Uterus (tissue), 4 donors: ENCODE data around the gene PEPD. TPM values are rescaled to one million over a fixed set of nuclear protein-coding genes. Genes with fewer than 3 reads are reported as not detected.

Experiments
- DNase-seq, 2 donors: peaks; one replicate each; pipeline ENCODE4 v3.0.0-alpha.2; 2019 to 2020
- H3K27ac ChIP-seq, 2 donors: fragments of 200-600 bp; sonication (generic); 1 replicate in 1 of 2; 2 replicates in 1 of 2; pipeline ENCODE4 v1.5.1; 2016 to 2018
- H3K27me3 ChIP-seq, 2 donors: fragments of 200-600 bp; sonication (generic); one replicate each; pipeline ENCODE4 v1.5.1; 2018 to 2019; ENCODE audit warnings: control low read depth in 1 of 2
- H3K36me3 ChIP-seq, 2 donors: fragments of 200-600 bp; sonication (generic); one replicate each; pipeline ENCODE4 v1.5.1; 2019; ENCODE audit warnings: control low read depth in 1 of 2
- H3K4me1 ChIP-seq, 2 donors: fragments of 200-600 bp; sonication (generic); one replicate each; pipeline ENCODE4 v1.5.1; 2018 to 2019; ENCODE audit warnings: control low read depth in 1 of 2
- H3K4me3 ChIP-seq, 2 donors: fragments of 200-600 bp; sonication (generic); 1 replicate in 1 of 2; 2 replicates in 1 of 2; pipeline ENCODE4 v1.5.1; 2018 to 2019; ENCODE audit warnings: mild to moderate bottlenecking in 1 of 2
- H3K9me3 ChIP-seq, 2 donors: fragments of 200-600 bp; sonication (generic); one replicate each; pipeline ENCODE4 v1.5.1; 2019; ENCODE audit warnings: control low read depth in 1 of 2
- CTCF ChIP-seq, 4 experiments: fragments of 200-600 bp in 2 of 4; fragments of 450-650 bp in 2 of 4; sonication (generic) in 2 of 4; IDR thresholded peaks; one replicate each; pipeline ENCODE4 v1.5.1; 2016 to 2019; ENCODE audit warnings: antibody characterized with exemption in 4 of 4, mild to moderate bottlenecking in 2 of 4, moderate library complexity in 1 of 4
- POLR2A ChIP-seq, 2 donors: fragments of 450-650 bp; IDR thresholded peaks; one replicate each; pipeline ENCODE4 v1.6.1; 2016; ENCODE audit warnings: antibody characterized with exemption in 2 of 2, mild to moderate bottlenecking in 1 of 2, moderate library complexity in 1 of 2
- intact Hi-C: fragments of 100-400 bp; cut with DNase I; formaldehyde crosslinking; loops from one replicate; pipeline ENCODE4 v1.15.1; 2023; ENCODE audit warnings: low total_unique reads
- total RNA-seq, 4 donors: library from RNA; depleted of rRNA in 3 of 4; stranded (reverse); fragments of >200 nt in 3 of 4; gene quantifications; one replicate each; pipeline versions ENCODE4 v1.1.0 to v1.2.4, GENCODE V29; 2014 to 2023
- donor health status: DM: yes; HTN: yes; CAD: no.

Gene PEPD
- total RNA-seq, 4 donors from 2014 or later: 26.1 to 47.0 (median 37.9) TPM

- Histone ChIP-seq H3K9me3 (no peaks in the 10 kb centered on the region), H3K4me1 (no peaks in the 10 kb centered on the region), H3K4me3 (no peak overlapping the region), H3K27ac (no peak overlapping the region), H3K27me3 (no peaks in the 10 kb centered on the region), H3K36me3 (no peaks in the 10 kb centered on the region)
- DNase-seq: no peak
- no peak for TF ChIP-seq POLR2A (IDR thresholded peaks at IDR 0.05)
- no peak for TF ChIP-seq CTCF (IDR thresholded peaks at IDR 0.05)
- intact Hi-C loops: no loop called here
Observed at GRCh38 chr19:33497131-33497777, 24.3 kb downstream of the PEPD start.

DNA sequence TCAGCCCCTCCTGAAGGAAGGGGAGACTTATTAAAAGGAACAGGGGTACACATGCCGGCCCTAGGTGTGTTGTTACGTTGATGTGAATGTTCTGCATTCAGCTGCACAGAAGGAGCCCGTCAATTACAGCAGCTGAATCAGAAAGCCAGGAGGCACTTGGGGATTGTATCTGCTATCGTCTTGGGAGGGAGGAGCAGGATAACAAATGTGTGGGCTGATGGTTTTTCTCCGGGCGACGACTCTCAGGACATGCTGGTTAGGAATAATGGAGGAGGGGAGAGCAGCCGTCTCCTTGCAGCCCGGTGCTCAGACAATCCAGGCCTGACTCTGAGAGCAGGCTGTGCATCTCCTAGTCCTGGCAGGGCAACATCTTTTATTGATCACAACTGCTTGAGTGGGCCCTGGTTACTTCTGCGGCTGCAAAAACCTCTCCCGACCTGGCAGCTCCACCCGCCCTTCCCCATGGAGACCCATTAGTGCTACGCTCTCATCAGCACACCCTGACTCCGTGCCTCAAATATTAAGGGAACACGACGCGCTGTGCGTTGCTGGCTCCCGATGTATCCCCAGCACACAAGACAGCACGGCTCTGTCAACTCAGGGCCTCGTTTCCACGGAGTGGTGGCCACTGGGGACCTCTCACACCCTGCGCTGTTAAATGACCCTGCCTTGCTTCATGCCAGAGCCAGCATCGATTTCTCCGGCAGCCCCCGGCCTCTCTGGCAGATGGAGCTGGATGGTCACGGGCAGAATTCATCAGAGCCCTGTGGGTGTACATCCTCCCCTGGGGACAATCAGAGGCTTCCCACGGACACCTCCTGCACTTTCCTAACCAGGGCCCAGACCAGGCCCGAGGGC lies 25.3 kb downstream of the PEPD start:
- intact Hi-C loops: no loop called here
- no peaks in the 10 kb centered on the region for H3K36me3 ChIP-seq
- H3K27me3 ChIP-seq: no peaks in the 10 kb centered on the region
- no peak overlapping the region for H3K27ac ChIP-seq
- DNase-seq: no peak
- no peak overlapping the region for H3K4me3 ChIP-seq
- no peaks in the 10 kb centered on the region for H3K4me1 ChIP-seq
- TF ChIP-seq POLR2A (IDR thresholded peaks at IDR 0.05) (no peak), CTCF (IDR thresholded peaks at IDR 0.05) (no peak)
- no peaks in the 10 kb centered on the region for H3K9me3 ChIP-seq

- no peak overlapping the region for H3K27ac ChIP-seq
- no peak overlapping the region for H3K4me3 ChIP-seq
- H3K4me1 ChIP-seq: no peaks in the 10 kb centered on the region
- TF ChIP-seq CTCF (IDR thresholded peaks at IDR 0.05) (no peak), POLR2A (IDR thresholded peaks at IDR 0.05) (no peak)
- no peaks in the 10 kb centered on the region for H3K9me3 ChIP-seq
- intact Hi-C loops: no loop called here
- H3K36me3 ChIP-seq: no peaks in the 10 kb centered on the region
- H3K27me3 ChIP-seq: no peaks in the 10 kb centered on the region
- no peak for DNase-seq
Observed at GRCh38 chr19:33493401-33494275, 28.0 kb downstream of the PEPD start.

GRCh38 chr19:33492951-33493350 lies 28.6 kb downstream of the PEPD start:
- H3K4me1 ChIP-seq: no peaks in the 10 kb centered on the region
- TF ChIP-seq POLR2A (IDR thresholded peaks at IDR 0.05) (no peak), CTCF (IDR thresholded peaks at IDR 0.05) (no peak)
- H3K36me3 ChIP-seq: no peaks in the 10 kb centered on the region
- DNase-seq: no peak
- H3K27ac ChIP-seq: no peak overlapping the region
- H3K27me3 ChIP-seq: no peaks in the 10 kb centered on the region
- H3K4me3 ChIP-seq: no peak overlapping the region
- no peaks in the 10 kb centered on the region for H3K9me3 ChIP-seq
- intact Hi-C loops: no loop called here
